Keratinocyte (primary cell): ENCODE data around the gene SOX8. TPM values are rescaled to one million over a fixed set of nuclear protein-coding genes. Genes with fewer than 3 reads are reported as not detected.

Experiments
- DNase-seq: peaks from one replicate; pipeline ENCODE4 v3.0.0-alpha.2; 2011; ENCODE audit warnings: low read depth, missing footprints, low spot score
- FAIRE-seq: peaks from 2 replicates; lab custom pipeline; 2011; peaks lifted over from hg19 to GRCh38; lab: Jason Lieb, UNC
- H2AFZ ChIP-seq: 2 replicates; pipeline ENCODE4 v1.6.0; 2012; ENCODE audit warnings: low read length, control low read depth, inconsistent platforms; ENCODE audit not compliant: control insufficient read depth
- H3K27ac ChIP-seq: 2 replicates; pipeline ENCODE4 v1.5.1; 2011; ENCODE audit warnings: low read length; ENCODE audit not compliant: control insufficient read depth, insufficient read depth
- H3K27me3 ChIP-seq: 3 replicates; pipeline ENCODE4 v1.6.0; 2011; ENCODE audit warnings: low read length; ENCODE audit not compliant: control insufficient read depth, insufficient read depth; ENCODE audit errors: extremely low read depth
- H3K36me3 ChIP-seq, 2 experiments: 2 replicates in 1 of 2; 3 replicates in 1 of 2; pipeline ENCODE4 v1.5.1; 2011; ENCODE audit warnings: low read length in 2 of 2, mild to moderate bottlenecking in 1 of 2; ENCODE audit not compliant: control insufficient read depth in 2 of 2, insufficient read depth in 2 of 2; ENCODE audit errors: extremely low read depth in 1 of 2
- H3K4me1 ChIP-seq: 3 replicates; pipeline ENCODE4 v1.5.1; 2011; ENCODE audit warnings: low read length; ENCODE audit not compliant: control insufficient read depth, insufficient read depth; ENCODE audit errors: extremely low read depth
- H3K4me2 ChIP-seq: 3 replicates; pipeline ENCODE4 v1.6.0; 2011; ENCODE audit warnings: low read depth, low read length; ENCODE audit not compliant: control insufficient read depth, insufficient read depth; ENCODE audit errors: extremely low read depth
- H3K4me3 ChIP-seq, 3 experiments: fragments of 200-600 bp in 1 of 3; sonication (generic) in 1 of 3; 2 replicates in 2 of 3; 3 replicates in 1 of 3; pipeline ENCODE4 v1.5.1; 2011 to 2016; ENCODE audit warnings: low read length in 3 of 3, mild to moderate bottlenecking in 3 of 3, control low read depth in 2 of 3, inconsistent platforms in 1 of 3, low read depth in 1 of 3, mixed read lengths in 1 of 3, mixed run types in 1 of 3, moderate library complexity in 1 of 3; ENCODE audit not compliant: control insufficient read depth in 2 of 3, insufficient read depth in 2 of 3; ENCODE audit errors: extremely low read depth in 1 of 3
- H3K79me2 ChIP-seq: 2 replicates; pipeline ENCODE4 v1.6.0; 2012; ENCODE audit warnings: low read length; ENCODE audit not compliant: control insufficient read depth, insufficient read depth
- H3K9ac ChIP-seq: 3 replicates; pipeline ENCODE4 v1.6.0; 2011; ENCODE audit warnings: low read length; ENCODE audit not compliant: control insufficient read depth, insufficient read depth; ENCODE audit errors: extremely low read depth
- H3K9me1 ChIP-seq: 3 replicates; pipeline ENCODE4 v1.6.0; 2011; ENCODE audit warnings: low read length; ENCODE audit not compliant: control insufficient read depth, insufficient read depth; ENCODE audit errors: extremely low read depth
- H3K9me3 ChIP-seq: 2 replicates; pipeline ENCODE4 v1.5.1; 2012; ENCODE audit warnings: low read depth, low read length; ENCODE audit not compliant: control insufficient read depth
- H4K20me1 ChIP-seq: 3 replicates; pipeline ENCODE4 v1.6.0; 2011; ENCODE audit warnings: low read length; ENCODE audit not compliant: control insufficient read depth, insufficient read depth; ENCODE audit errors: extremely low read depth
- EZH2 ChIP-seq: IDR thresholded peaks from one replicate; pipeline ENCODE4 v1.6.1; 2012; ENCODE audit warnings: inconsistent platforms, mild to moderate bottlenecking, low read length, moderate library complexity
- dilution Hi-C: fragments of 300-500 bp; cut with MboI; formaldehyde crosslinking; loops from one replicate; pipeline ENCODE4 v1.7.0; 2020; ENCODE audit warnings: low sequenced_read_pairs; ENCODE audit not compliant: extremely low pct_ligation_motif_present
- polyA plus RNA-seq, 5 experiments: library from polyadenylated mRNA; depleted of rRNA in 3 of 5; stranded (reverse) in 3 of 5; stranded (forward) in 1 of 5; unstranded in 1 of 5; fragments of >200 nt; gene quantifications; 1 replicate in 1 of 5; 2 replicates in 3 of 5; 3 replicates in 1 of 5; pipeline versions ENCODE4 v1.2.1 to v1.2.3, GENCODE V29; 2011 to 2012; ENCODE audit warnings: missing spikeins in 2 of 5, low read depth in 1 of 5, low replicate concordance in 1 of 5
- TF ChIP-seq, protein P1 (sequence below), 3 experiments: IDR thresholded peaks in 1 of 3; conservative IDR thresholded peaks in 1 of 3; optimal IDR thresholded peaks in 1 of 3; 2 replicates in 2 of 3; 3 replicates in 1 of 3; pipeline versions ENCODE3 to v1.5.1; 2011; ENCODE audit warnings: low read length in 3 of 3, mild to moderate bottlenecking in 3 of 3, moderate library complexity in 2 of 3, control low read depth in 1 of 3, inconsistent platforms in 1 of 3; ENCODE audit not compliant: insufficient read depth in 2 of 3; ENCODE audit errors: extremely low read depth in 1 of 3

SOX8 gene
- polyA plus RNA-seq, 1 donor (not counting 4 experiments of a cell fraction or from before 2014, with no cell fraction given), result 0.03 TPM

DNA sequence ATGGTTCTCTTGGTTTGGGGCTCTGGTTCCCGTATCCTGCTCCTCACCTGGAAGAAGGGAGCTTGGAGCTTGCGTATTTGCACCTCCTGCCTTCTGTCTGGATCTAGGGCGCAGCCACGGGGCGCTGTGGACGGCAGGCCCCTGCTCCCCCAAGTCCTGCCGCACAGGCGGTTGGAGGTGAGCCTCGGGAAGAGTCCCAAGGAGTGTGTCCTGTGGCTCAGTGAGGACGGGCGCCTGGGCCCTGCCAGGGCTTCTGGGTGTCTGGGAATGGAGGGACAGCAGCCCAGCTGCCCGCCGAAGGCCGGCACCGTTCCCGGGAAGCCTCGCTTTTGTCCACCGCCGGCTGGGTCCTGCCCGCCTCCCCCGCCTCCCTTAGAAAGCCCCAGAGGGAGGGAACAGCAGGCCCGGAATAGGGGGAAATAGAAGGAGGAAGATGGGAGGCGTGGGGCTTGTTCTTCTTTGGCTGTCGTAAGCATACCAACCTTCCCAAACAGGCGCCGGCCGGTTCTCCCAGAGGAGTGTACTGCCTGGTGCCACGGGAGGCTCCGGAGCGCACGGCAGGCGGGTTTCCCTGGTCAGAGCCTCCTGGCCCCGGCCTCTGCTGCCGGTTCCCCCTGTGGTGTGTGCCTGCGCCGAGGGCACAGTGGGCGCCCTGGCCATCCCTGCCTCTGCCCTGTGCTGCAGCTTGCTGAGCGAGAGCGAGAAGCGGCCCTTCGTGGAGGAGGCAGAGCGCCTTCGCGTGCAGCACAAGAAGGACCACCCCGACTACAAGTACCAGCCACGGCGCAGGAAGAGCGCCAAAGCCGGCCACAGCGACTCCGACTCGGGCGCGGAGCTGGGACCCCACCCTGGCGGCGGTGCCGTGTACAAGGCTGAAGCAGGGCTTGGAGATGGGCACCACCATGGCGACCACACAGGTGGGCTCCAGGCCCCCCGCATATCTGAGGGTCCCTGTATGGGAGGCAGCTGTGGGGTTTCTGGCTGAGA, 1.8 kb downstream of the SOX8 start:
- no peak overlapping the region for H2AFZ ChIP-seq
- H3K79me2 ChIP-seq, result no peaks in the 10 kb centered on the region
- H3K4me3 ChIP-seq, result no peak overlapping the region
- H4K20me1 ChIP-seq, result no peaks in the 10 kb centered on the region
- dilution Hi-C loops, result no loop called here
- H3K9me3 ChIP-seq, result no peaks in the 10 kb centered on the region
- H3K9me1 ChIP-seq, result no peaks in the 10 kb centered on the region
- no peak overlapping the region for H3K9ac ChIP-seq
- H3K36me3 ChIP-seq, result no peaks in the 10 kb centered on the region
- no peak overlapping the region for H3K27ac ChIP-seq
- H3K4me1 ChIP-seq, result no peaks in the 10 kb centered on the region
- FAIRE-seq, result no peak
- peaks cover 74% of the 10 kb centered on the region for H3K27me3 ChIP-seq
- H3K4me2 ChIP-seq, result no peak overlapping the region
- DNase-seq, result no peak
- TF ChIP-seq EZH2, result no peak
- TF ChIP-seq, protein P1, sequence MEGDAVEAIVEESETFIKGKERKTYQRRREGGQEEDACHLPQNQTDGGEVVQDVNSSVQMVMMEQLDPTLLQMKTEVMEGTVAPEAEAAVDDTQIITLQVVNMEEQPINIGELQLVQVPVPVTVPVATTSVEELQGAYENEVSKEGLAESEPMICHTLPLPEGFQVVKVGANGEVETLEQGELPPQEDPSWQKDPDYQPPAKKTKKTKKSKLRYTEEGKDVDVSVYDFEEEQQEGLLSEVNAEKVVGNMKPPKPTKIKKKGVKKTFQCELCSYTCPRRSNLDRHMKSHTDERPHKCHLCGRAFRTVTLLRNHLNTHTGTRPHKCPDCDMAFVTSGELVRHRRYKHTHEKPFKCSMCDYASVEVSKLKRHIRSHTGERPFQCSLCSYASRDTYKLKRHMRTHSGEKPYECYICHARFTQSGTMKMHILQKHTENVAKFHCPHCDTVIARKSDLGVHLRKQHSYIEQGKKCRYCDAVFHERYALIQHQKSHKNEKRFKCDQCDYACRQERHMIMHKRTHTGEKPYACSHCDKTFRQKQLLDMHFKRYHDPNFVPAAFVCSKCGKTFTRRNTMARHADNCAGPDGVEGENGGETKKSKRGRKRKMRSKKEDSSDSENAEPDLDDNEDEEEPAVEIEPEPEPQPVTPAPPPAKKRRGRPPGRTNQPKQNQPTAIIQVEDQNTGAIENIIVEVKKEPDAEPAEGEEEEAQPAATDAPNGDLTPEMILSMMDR (optimal IDR thresholded peaks at IDR 0.05 in 1 of 3, IDR thresholded peaks at IDR 0.05 in 1 of 3, conservative IDR thresholded peaks at IDR 0.05 in 1 of 3; ENCODE audit: extremely low read depth in 1 of 3, insufficient read depth in 2 of 3, low read length in 3 of 3), result no peak

DNA sequence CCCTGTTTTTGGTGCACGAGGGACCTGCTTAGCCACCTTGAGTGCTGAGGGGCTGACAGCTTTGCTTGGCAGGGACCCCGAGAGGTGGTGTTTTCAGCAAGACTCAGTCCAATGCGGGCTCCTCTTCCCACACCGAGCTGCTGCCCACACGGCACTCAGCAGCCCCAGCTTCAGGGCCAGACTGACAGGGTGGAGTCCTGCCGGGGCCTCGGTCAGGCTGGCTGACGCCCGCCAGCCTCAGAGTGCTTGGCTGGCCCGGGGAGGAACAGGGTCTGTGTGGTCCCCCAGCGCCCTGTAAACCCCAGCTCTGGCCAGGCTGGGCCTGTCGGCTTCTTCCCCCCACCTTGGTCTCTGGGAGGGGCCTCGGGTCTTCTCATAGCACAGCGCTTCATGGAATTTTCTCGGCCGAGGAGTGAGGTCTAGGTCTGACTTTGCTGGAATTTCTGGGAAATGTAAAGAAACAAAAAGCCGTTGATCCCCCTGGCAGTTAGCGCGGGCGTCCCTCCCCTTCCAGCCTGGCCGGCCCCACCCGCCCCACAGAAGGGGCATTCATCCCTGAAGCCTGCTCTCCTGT, 2.6 kb downstream of the SOX8 start:
- Histone ChIP-seq H3K9me3 (no peaks in the 10 kb centered on the region), H4K20me1 (no peaks in the 10 kb centered on the region), H2AFZ (no peak overlapping the region), H3K9me1 (no peaks in the 10 kb centered on the region), H3K36me3 (no peaks in the 10 kb centered on the region), H3K27ac (no peak overlapping the region), H3K79me2 (no peaks in the 10 kb centered on the region), H3K4me2 (no peak overlapping the region), H3K9ac (no peak overlapping the region), H3K4me3 (no peak overlapping the region), H3K4me1 (no peaks in the 10 kb centered on the region), H3K27me3 (peaks cover 74% of the 10 kb centered on the region)
- TF ChIP-seq, protein P1 (optimal IDR thresholded peaks at IDR 0.05 in 1 of 3, IDR thresholded peaks at IDR 0.05 in 1 of 3, conservative IDR thresholded peaks at IDR 0.05 in 1 of 3; ENCODE audit: extremely low read depth in 1 of 3, insufficient read depth in 2 of 3, low read length in 3 of 3), result no peak
- no peak for TF ChIP-seq EZH2
- dilution Hi-C loops, result no loop called here
- FAIRE-seq, result no peak
- no peak for DNase-seq
